NCI-H146 treated with DMSO at 0.1 percent for 48 hours (cell line): ENCODE measurements around the gene PLXNB2.
"Not testable (repeated sequence)": the region's sequence is repeated elsewhere in the genome, so short reads cannot be mapped to it uniquely, and the experiment has no call there.

ENCODE experiments used
- DNase-seq: peaks from one replicate; lab custom pipeline; 2025; ENCODE audit not compliant: unreplicated experiment; lab: John Stamatoyannopoulos, UW

Gene PLXNB2

GRCh38 chr22:50306753-50307749 lies at the start of gene PLXNB2:
Gene PLXNB2 (minus strand): TSS chr22:50307646. CDS start chr22:50290584, 17,062 bp downstream.
- DNase-seq: peak; percentile 39

- DNase-seq: no peak
Measured at GRCh38 chr22:50357222-50357621, 49.8 kb upstream of the PLXNB2 start.

- DNase-seq: no peak
Measured at GRCh38 chr22:50356186-50356585, 48.7 kb upstream of the PLXNB2 start.

GRCh38 chr22:50348058-50348457 lies 40.6 kb upstream of the PLXNB2 start:
- no peak for DNase-seq

- DNase-seq: no peak
Measured at GRCh38 chr22:50347157-50347556, 39.7 kb upstream of the PLXNB2 start.

GRCh38 chr22:50346470-50346869 lies 39.0 kb upstream of the PLXNB2 start:
- DNase-seq: no peak

- no peak for DNase-seq
Measured at GRCh38 chr22:50343541-50343935, 36.1 kb upstream of the PLXNB2 start.

GRCh38 chr22:50342651-50343540 lies 35.5 kb upstream of the PLXNB2 start, which contains the start of gene PPP6R2:
Gene PPP6R2 (plus strand): TSS chr22:50343327. CDS start chr22:50393909, 50,582 bp downstream.
- DNase-seq: no peak

- peak; percentile 78 for DNase-seq
Measured at GRCh38 chr22:50341977-50342650, 34.7 kb upstream of the PLXNB2 start.

GRCh38 chr22:50339945-50340879 lies 32.8 kb upstream of the PLXNB2 start:
- DNase-seq: no peak

- DNase-seq: no peak
Measured at GRCh38 chr22:50338860-50339462, 31.5 kb upstream of the PLXNB2 start.

- no peak for DNase-seq
Measured at GRCh38 chr22:50338042-50338573, 30.7 kb upstream of the PLXNB2 start.

GRCh38 chr22:50337262-50338041 lies 30.0 kb upstream of the PLXNB2 start:
- DNase-seq: no peak

GRCh38 chr22:50334433-50334832 lies 27.0 kb upstream of the PLXNB2 start:
- DNase-seq: not testable (repeated sequence)

- no peak for DNase-seq
Measured at GRCh38 chr22:50329236-50329635, 21.8 kb upstream of the PLXNB2 start.

GRCh38 chr22:50327711-50328019 lies 20.2 kb upstream of the PLXNB2 start:
- no peak for DNase-seq

GRCh38 chr22:50326956-50327710 lies 19.7 kb upstream of the PLXNB2 start, which contains the start of gene DENND6B:
Gene DENND6B (minus strand): TSS chr22:50327012. CDS start chr22:50326988, 24 bp downstream.
- peak; percentile 28 for DNase-seq
